Thoracic aorta (tissue), 2 donors: ENCODE measurements around the gene GSTT2. TPM values are rescaled to one million over a fixed set of nuclear protein-coding genes. Genes with fewer than 3 reads are reported as not detected.
"Not testable (repeated sequence)": the region's sequence is repeated elsewhere in the genome, so short reads cannot be mapped to it uniquely, and the experiment has no call there.

Experiments used
- ATAC-seq: fragments of 150-250 bp; one replicate; pipeline ENCODE4 v1.8.0; 2017; ENCODE audit warnings: low read depth; ENCODE audit not compliant: insufficient number of reproducible peaks, low FRiP score
- DNase-seq: peaks from one replicate; pipeline ENCODE4 v3.0.0-alpha.2; 2020; ENCODE audit warnings: low spot score
- H3K27ac ChIP-seq, 2 donors: fragments of 200-600 bp; sonication (generic); 1 replicate in 1 of 2; 2 replicates in 1 of 2; pipeline ENCODE4 v1.5.1; 2016; ENCODE audit warnings: mild to moderate bottlenecking in 2 of 2, moderate library complexity in 2 of 2
- H3K27me3 ChIP-seq: fragments of 200-600 bp; sonication (generic); replicated peaks from 2 replicates; pipeline ENCODE4 v1.6.0; 2016; ENCODE audit warnings: mild to moderate bottlenecking; ENCODE audit not compliant: insufficient read depth
- H3K36me3 ChIP-seq: fragments of 200-600 bp; sonication (generic); one replicate; pipeline ENCODE4 v1.5.1; 2016
- H3K4me1 ChIP-seq, 2 donors: fragments of 200-600 bp; sonication (generic); 1 replicate in 1 of 2; 2 replicates in 1 of 2; pipeline versions ENCODE4 v1.5.1 to v1.6.0; 2016; ENCODE audit warnings: low read depth in 2 of 2, mild to moderate bottlenecking in 1 of 2; ENCODE audit not compliant: control insufficient read depth in 1 of 2
- H3K4me3 ChIP-seq: fragments of 200-600 bp; sonication (generic); 2 replicates; pipeline ENCODE4 v1.5.1; 2016; ENCODE audit warnings: mild to moderate bottlenecking
- H3K9me3 ChIP-seq: fragments of 200-600 bp; sonication (generic); 2 replicates; pipeline ENCODE4 v1.5.1; 2016
- CTCF ChIP-seq: fragments of 200-600 bp; sonication (generic); IDR thresholded peaks from one replicate; pipeline ENCODE4 v1.5.1; 2019; ENCODE audit warnings: antibody characterized with exemption
- total RNA-seq, 2 donors: library from RNA; depleted of rRNA; stranded (reverse); fragments of >200 nt; gene quantifications; one replicate each; pipeline versions ENCODE4 v1.1.0 to v1.2.3, GENCODE V29; 2016

GSTT2 gene
- not detected for total RNA-seq

GRCh38 chr22:23979557-23980240 is at the start of gene GSTT2:
Gene GSTT2 (plus strand): TSS chr22:23980134.
- not testable (repeated sequence) for DNase-seq, ATAC-seq, H3K4me3 ChIP-seq, H3K9me3 ChIP-seq, H3K27me3 ChIP-seq, H3K36me3 ChIP-seq, H3K4me1 ChIP-seq, H3K27ac ChIP-seq

- Histone ChIP-seq H3K9me3 (no peaks in the 10 kb centered on the region), H3K27me3 (no peaks in the 10 kb centered on the region), H3K4me3 (no peak overlapping the region), H3K36me3 (no peaks in the 10 kb centered on the region), H3K4me1 (no peaks in the 10 kb centered on the region), H3K27ac (no peak overlapping the region)
- no peak for TF ChIP-seq CTCF
- ATAC-seq (no peak), DNase-seq (no peak)
These were observed 41.5 kb upstream of the GSTT2 start for GRCh38 chr22:23938328-23939016.

GRCh38 chr22:23939017-23939357 is 40.9 kb upstream of the GSTT2 start:
- H3K27ac ChIP-seq = no peak overlapping the region
- TF ChIP-seq CTCF = no peak
- H3K4me1 ChIP-seq = no peaks in the 10 kb centered on the region
- no peaks in the 10 kb centered on the region for H3K27me3 ChIP-seq
- ATAC-seq = no peak
- no peaks in the 10 kb centered on the region for H3K9me3 ChIP-seq
- no peak overlapping the region for H3K4me3 ChIP-seq
- no peaks in the 10 kb centered on the region for H3K36me3 ChIP-seq
- DNase-seq = no peak

- not testable (repeated sequence) for H3K27me3 ChIP-seq, H3K4me3 ChIP-seq, DNase-seq, H3K36me3 ChIP-seq, H3K27ac ChIP-seq, ATAC-seq, H3K9me3 ChIP-seq, H3K4me1 ChIP-seq
These were observed 39.8 kb upstream of the GSTT2 start for GRCh38 chr22:23940166-23940565.

- H3K27ac ChIP-seq, ATAC-seq, H3K9me3 ChIP-seq, H3K4me3 ChIP-seq, H3K4me1 ChIP-seq, H3K36me3 ChIP-seq, H3K27me3 ChIP-seq, DNase-seq: not testable (repeated sequence)
These were observed 32.5 kb upstream of the GSTT2 start for GRCh38 chr22:23947391-23947790.

- not testable (repeated sequence) for H3K9me3 ChIP-seq, H3K4me1 ChIP-seq, H3K27me3 ChIP-seq, ATAC-seq, H3K36me3 ChIP-seq, DNase-seq, H3K27ac ChIP-seq, H3K4me3 ChIP-seq
These were observed 30.2 kb upstream of the GSTT2 start for GRCh38 chr22:23949764-23950163.

- ATAC-seq, H3K36me3 ChIP-seq, H3K4me1 ChIP-seq, DNase-seq, H3K9me3 ChIP-seq, H3K27ac ChIP-seq, H3K4me3 ChIP-seq, H3K27me3 ChIP-seq: not testable (repeated sequence)
These were observed 28.6 kb upstream of the GSTT2 start for GRCh38 chr22:23951383-23951782.

- not testable (repeated sequence) for DNase-seq, H3K27me3 ChIP-seq, H3K36me3 ChIP-seq, H3K9me3 ChIP-seq, H3K4me1 ChIP-seq, H3K27ac ChIP-seq, H3K4me3 ChIP-seq, ATAC-seq
These were observed 27.0 kb upstream of the GSTT2 start for GRCh38 chr22:23952794-23953405.

- not testable (repeated sequence) for ATAC-seq, DNase-seq
These were observed 26.4 kb upstream of the GSTT2 start for GRCh38 chr22:23953485-23953884.

GRCh38 chr22:23954193-23954990 is 25.5 kb upstream of the GSTT2 start:
- not testable (repeated sequence) for H3K4me1 ChIP-seq, H3K4me3 ChIP-seq, H3K36me3 ChIP-seq, H3K27me3 ChIP-seq, H3K27ac ChIP-seq, ATAC-seq, DNase-seq, H3K9me3 ChIP-seq

More at GRCh38 chr22:23953485-23953884, 26.4 kb upstream of the GSTT2 start:
- H3K4me1 ChIP-seq, H3K9me3 ChIP-seq, H3K36me3 ChIP-seq, H3K4me3 ChIP-seq, H3K27me3 ChIP-seq, H3K27ac ChIP-seq: not testable (repeated sequence)
